HG03060 (cell line): ENCODE results near the gene APRT.
"Not testable (repeated sequence)": the region's sequence is repeated elsewhere in the genome, so short reads cannot be mapped to it uniquely, and the experiment has no call there.

Experiments used
- ATAC-seq: cut with Tn5 transposase; IDR thresholded peaks from one replicate; pipeline ENCODE4 v1.9.1; 2021; ENCODE audit warnings: low read depth, moderate number of reproducible peaks; ENCODE audit not compliant: unreplicated experiment

Gene APRT

DNA sequence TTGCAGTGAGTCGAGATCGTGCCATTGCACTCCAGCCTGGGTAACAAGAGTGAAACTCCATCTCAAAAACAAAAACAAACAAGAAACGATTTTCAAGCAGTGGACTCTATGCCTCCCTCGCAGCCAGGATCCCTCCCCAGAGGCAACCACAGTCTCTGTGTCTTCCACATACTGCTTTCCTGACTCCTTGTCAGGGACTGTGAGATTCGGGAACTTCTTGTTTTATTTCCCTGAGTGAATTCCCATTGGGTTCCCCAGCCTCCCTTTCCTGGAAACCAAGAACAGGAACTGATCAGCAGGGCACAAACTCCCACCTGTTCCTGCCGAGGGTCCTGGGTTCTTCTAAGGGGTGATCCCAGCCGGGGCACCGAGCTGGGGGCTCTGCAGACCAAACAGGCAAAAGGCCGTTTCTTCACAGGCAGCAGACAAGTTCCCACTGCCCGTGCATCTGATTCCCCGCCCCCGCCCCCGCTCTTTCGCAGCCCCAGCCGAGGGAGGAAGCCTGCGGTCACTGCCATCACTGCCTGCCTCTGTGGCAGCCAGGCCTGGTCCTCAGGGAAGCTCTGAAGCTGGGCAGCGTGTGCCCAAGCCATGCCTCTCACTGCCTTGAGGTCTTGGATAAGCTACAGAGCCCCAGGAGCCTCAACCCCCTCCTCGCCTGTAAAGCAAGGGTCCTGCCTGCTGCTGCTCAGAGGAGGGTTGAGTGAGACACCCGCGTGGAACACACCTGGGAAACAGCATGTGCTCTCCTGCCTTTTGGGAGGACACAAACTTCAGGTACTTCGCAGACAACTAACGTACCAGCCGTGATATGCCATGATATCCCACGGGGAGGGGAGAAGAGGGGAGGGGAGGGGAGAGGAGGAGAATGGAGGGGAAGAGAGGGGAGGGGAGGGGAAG is 21.2 kb downstream of the APRT start:
- ATAC-seq = no peak

DNA sequence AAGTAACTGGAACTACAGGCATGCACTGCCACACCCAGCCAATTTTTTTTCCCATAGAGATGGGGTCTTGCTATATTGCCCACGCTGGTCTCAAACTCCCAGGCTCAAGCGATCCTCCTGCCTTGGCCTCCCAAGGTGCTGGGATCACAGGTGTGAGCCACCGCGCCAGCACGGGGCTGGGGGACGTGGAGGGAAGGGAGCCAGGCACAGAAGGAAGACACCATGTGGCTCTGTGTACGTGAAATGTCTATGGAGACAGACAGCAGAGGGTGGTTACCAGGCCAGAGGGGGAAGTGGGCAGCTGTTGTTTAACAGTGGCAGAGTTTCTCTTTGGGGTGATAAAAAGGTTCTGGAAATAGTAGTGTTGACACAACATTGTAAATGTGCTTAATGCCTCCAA is 22.1 kb downstream of the APRT start:
- ATAC-seq = no peak

DNA sequence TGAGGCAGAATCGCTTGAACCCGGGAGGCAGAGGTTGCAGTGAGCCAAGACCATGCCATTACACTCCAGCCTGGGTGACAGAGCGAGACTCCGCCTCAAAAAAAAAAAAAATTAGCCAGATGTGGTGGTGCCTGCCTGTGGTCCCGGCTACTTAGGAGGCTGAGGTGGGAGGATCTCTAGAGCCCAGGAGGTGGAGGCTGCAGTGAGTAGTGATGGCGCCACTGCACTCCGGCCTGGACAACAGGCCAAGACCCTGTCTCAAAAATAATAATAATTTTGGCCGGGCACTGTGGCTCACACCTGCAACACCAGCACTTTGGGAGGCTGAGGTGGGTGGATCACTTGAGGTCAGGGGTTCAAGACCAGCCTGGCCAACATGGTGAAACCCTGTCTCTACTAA is 23.0 kb downstream of the APRT start:
- not testable (repeated sequence) for ATAC-seq

DNA sequence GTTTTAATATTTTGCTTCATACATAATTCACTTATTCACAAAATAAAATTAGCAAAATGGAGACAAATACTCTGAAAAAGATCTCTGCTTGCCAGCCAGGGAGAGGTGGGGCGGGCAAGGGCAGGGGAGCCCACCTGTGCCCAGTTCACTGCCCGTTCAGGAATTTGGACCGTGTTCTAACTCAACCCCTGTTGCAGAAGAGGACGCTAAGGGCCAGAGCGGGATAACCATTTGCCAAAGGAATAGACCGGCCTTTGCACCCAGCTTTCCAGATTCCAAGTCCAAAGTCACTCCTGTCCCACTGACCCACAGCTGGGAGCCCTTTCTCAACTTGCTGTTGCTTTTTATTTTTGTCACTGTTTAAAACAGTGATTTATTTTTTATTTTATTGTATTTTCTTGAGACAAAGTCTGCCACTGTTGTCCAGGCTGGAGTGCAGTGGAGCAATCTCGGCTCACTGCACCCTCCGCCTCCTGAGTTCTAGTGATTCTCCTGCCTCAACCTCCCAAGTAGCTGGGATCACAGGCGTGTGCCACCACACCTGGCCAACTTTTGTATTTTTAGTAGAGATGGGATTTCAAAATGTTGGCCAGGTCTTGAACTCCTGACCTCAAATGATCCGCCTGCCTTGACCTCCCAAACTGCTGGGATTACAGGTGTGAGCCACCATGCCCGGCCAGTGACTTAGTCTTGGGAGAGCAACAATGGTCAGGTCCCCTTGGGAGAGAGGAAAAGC is 24.0 kb downstream of the APRT start:
- no peak for ATAC-seq

GRCh38 chr16:88785106-88785924 is 26.4 kb downstream of the APRT start, which contains the start of gene PIEZO1:
TSS of gene PIEZO1 (minus strand) at chr16:88785220. CDS start at chr16:88784964, 256 bp downstream.
- ATAC-seq = no peak

GRCh38 chr16:88784856-88785105 is 26.9 kb downstream of the APRT start:
- no peak for ATAC-seq

DNA sequence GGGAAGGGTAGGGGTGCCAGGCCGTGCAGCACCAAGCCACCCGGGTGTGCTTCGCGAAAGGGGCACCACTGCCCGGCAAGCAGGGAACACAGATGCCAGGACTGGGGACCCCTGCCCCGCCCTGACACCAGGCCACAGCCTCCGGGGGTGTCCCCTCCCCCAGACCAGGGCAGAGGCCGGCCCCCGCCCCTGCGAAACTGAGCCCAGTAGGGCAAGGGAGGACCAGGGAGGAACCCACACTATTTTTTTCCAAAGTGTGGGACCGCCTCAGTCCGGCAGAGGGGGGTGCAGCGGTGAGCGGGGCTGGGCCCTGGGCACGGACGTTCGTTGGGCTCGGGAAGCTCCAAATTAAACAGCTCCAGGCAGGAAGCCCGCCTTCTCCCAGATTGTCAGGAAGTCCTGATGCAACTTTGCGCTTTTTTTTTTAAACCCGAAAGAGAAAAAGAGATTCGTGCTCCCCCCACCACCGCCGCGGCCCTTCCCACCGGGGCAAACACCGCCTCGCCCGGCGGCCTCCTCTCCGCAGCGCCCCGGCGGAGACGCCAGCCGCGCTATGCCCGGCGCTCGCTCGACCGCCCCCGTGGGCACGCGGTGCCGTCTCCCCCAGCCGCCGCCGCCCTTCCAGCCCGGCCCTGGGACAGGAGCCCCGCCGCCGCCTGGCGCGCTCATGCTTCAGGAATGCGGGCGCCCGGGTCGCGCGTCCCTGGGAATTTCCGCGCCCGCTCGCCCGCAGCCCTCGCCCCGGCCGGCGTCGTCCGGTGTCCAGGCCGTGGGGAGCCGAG is 27.5 kb downstream of the APRT start:
- no peak for ATAC-seq

GRCh38 chr16:88783391-88784073 is 28.2 kb downstream of the APRT start:
- ATAC-seq = no peak

- no peak for ATAC-seq
Measured at GRCh38 chr16:88782454-88783390, 29.0 kb downstream of the APRT start.

GRCh38 chr16:88781140-88782077 is 30.3 kb downstream of the APRT start:
- ATAC-seq = no peak

GRCh38 chr16:88780142-88781062 is 31.3 kb downstream of the APRT start:
- ATAC-seq = no peak

- no peak for ATAC-seq
Measured at GRCh38 chr16:88779406-88780141, 32.2 kb downstream of the APRT start.

GRCh38 chr16:88778541-88779065 is 33.1 kb downstream of the APRT start:
- no peak for ATAC-seq

DNA sequence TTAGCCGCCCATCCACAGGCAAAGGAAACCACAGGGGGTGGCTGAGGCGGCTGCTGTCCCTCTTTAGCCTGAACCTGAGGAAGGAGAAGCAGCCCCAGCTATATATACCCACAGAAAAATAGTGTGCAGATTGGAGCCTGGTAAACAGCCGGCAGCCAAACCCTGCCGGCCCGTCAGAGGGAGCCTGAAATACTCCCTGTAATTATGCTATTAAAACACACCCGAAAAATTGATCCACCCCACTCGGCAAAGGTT is 33.5 kb downstream of the APRT start:
- no peak for ATAC-seq

- no peak for ATAC-seq
Measured at GRCh38 chr16:88777471-88778270, 34.1 kb downstream of the APRT start.
